SU-DHL-6 (cell line): Measurements from ENCODE around the gene COL24A1.

Experiments used
- H2AFZ ChIP-seq: fragments of 200-600 bp; sonication (generic); 2 replicates; pipeline ENCODE4 v1.6.1; 2014; ENCODE audit warnings: low read depth, mild to moderate bottlenecking, moderate library complexity, mixed read lengths, antibody characterized with exemption, low read length; ENCODE audit not compliant: severe bottlenecking
- H3F3A ChIP-seq: fragments of 200-600 bp; shearing (Covaris generic); 2 replicates; pipeline ENCODE4 v1.6.0; 2016; ENCODE audit warnings: antibody characterized with exemption, mild to moderate bottlenecking; ENCODE audit not compliant: insufficient read depth
- H3K27ac ChIP-seq: fragments of 200-600 bp; sonication (generic); 2 replicates; pipeline ENCODE4 v1.5.1; 2016; ENCODE audit warnings: low read depth, mild to moderate bottlenecking, low read length, moderate library complexity, mixed read lengths
- H3K27me3 ChIP-seq: fragments of 200-600 bp; sonication (generic), shearing (Covaris generic); 2 replicates; pipeline ENCODE4 v1.6.0; 2014; ENCODE audit warnings: mild to moderate bottlenecking, low read length
- H3K36me3 ChIP-seq: fragments of 200-600 bp; sonication (generic); 2 replicates; pipeline ENCODE4 v1.6.1; 2014; ENCODE audit warnings: mild to moderate bottlenecking, low read length, mixed read lengths
- H3K4me2 ChIP-seq: fragments of 300-600, 200-600 bp; shearing (Covaris generic), sonication (generic); 2 replicates; pipeline ENCODE4 v1.6.0; 2014; ENCODE audit warnings: low read length, low read depth, mild to moderate bottlenecking; ENCODE audit not compliant: poor library complexity, severe bottlenecking
- H3K4me3 ChIP-seq: fragments of 200-600 bp; sonication (generic); 2 replicates; pipeline ENCODE4 v1.5.1; 2014; ENCODE audit warnings: antibody characterized with exemption, low read length, mild to moderate bottlenecking, mixed read lengths; ENCODE audit not compliant: insufficient read depth, poor library complexity, severe bottlenecking
- H3K79me2 ChIP-seq: fragments of 200-600 bp; sonication (generic); 2 replicates; pipeline ENCODE4 v1.6.1; 2014; ENCODE audit warnings: mild to moderate bottlenecking, low read length, moderate library complexity; ENCODE audit not compliant: insufficient read depth
- H3K9ac ChIP-seq: fragments of 200-600 bp; sonication (generic); 2 replicates; pipeline ENCODE4 v1.7.0; 2014; ENCODE audit warnings: mild to moderate bottlenecking, low read length
- H3K9me2 ChIP-seq: fragments of 200-600 bp; sonication (generic); replicated peaks from 2 replicates; pipeline ENCODE4 v1.6.1; 2014; ENCODE audit warnings: low read length; ENCODE audit not compliant: insufficient read depth
- H3K9me3 ChIP-seq: fragments of 200-600 bp; sonication (generic); 2 replicates; pipeline ENCODE4 v1.6.1; 2014; ENCODE audit warnings: low read length, mixed read lengths; ENCODE audit not compliant: insufficient read depth
- H4K20me1 ChIP-seq: fragments of 200-600 bp; sonication (generic); 2 replicates; pipeline ENCODE4 v1.6.1; 2014; ENCODE audit warnings: low read depth, mild to moderate bottlenecking, antibody characterized with exemption, low read length, moderate library complexity, mixed read lengths
- EZH2phosphoT487 ChIP-seq: fragments of 200-600 bp; sonication (generic), shearing (Covaris generic); conservative IDR thresholded peaks from 2 replicates; pipeline ENCODE4 v1.6.1; 2018; ENCODE audit warnings: mild to moderate bottlenecking, antibody characterized with exemption, low read length, moderate library complexity, mixed read lengths
- TF ChIP-seq, protein P1 (sequence below): fragments of 200-600 bp; sonication (generic); IDR thresholded peaks from one replicate; pipeline ENCODE4 v1.5.1; 2017; ENCODE audit warnings: antibody characterized with exemption, mild to moderate bottlenecking, low read length, moderate library complexity; ENCODE audit not compliant: insufficient read depth, poor library complexity, severe bottlenecking

COL24A1 gene

DNA sequence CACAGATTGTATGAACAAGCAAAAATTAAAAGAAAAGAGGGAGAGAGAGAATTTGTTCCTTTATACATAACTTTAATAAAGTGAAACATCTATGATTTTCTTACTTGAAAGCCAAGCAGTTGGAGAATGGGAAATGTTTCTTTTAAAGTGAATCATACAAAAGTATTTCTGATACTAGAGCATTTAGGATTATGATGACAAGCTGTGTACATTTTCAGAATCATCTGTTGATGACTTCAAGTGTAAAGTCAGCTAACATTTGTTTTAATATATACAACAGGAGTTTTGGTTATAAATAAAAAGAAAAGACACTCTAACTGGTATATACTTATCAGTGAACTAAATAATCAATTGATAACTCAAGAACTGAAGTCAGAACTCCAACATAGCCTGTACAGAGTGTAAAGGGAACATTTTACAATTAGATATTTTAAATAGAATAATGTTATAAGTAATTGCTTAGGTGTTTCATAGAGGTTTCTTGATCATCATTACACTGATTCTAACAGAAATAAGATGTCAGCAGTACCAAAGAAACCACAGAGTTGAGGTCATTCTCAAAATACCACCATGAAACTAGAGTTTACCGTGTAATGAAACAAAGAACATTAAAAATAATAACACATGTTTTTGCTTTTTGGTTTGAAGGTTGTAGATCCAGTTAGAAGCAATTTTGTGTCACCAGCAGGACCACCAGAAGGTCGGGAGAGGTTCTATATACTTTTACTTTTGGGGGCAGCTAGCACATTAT lies 103.4 kb downstream of the COL24A1 start:
- no peaks in the 10 kb centered on the region for H3K79me2 ChIP-seq
- H3K4me2 ChIP-seq = no peak overlapping the region
- H4K20me1 ChIP-seq = no peaks in the 10 kb centered on the region
- H3K36me3 ChIP-seq = no peaks in the 10 kb centered on the region
- H3K4me3 ChIP-seq = no peak overlapping the region
- no peaks in the 10 kb centered on the region for H3K9me3 ChIP-seq
- no peak overlapping the region for H2AFZ ChIP-seq
- no peaks in the 10 kb centered on the region for H3K27me3 ChIP-seq
- no peaks in the 10 kb centered on the region for H3K9me2 ChIP-seq
- H3F3A ChIP-seq = no peaks in the 10 kb centered on the region
- TF ChIP-seq, protein P1, sequence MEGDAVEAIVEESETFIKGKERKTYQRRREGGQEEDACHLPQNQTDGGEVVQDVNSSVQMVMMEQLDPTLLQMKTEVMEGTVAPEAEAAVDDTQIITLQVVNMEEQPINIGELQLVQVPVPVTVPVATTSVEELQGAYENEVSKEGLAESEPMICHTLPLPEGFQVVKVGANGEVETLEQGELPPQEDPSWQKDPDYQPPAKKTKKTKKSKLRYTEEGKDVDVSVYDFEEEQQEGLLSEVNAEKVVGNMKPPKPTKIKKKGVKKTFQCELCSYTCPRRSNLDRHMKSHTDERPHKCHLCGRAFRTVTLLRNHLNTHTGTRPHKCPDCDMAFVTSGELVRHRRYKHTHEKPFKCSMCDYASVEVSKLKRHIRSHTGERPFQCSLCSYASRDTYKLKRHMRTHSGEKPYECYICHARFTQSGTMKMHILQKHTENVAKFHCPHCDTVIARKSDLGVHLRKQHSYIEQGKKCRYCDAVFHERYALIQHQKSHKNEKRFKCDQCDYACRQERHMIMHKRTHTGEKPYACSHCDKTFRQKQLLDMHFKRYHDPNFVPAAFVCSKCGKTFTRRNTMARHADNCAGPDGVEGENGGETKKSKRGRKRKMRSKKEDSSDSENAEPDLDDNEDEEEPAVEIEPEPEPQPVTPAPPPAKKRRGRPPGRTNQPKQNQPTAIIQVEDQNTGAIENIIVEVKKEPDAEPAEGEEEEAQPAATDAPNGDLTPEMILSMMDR = no peak
- no peak for TF ChIP-seq EZH2phosphoT487
- H3K9ac ChIP-seq = no peak overlapping the region
- H3K27ac ChIP-seq = no peak overlapping the region

DNA sequence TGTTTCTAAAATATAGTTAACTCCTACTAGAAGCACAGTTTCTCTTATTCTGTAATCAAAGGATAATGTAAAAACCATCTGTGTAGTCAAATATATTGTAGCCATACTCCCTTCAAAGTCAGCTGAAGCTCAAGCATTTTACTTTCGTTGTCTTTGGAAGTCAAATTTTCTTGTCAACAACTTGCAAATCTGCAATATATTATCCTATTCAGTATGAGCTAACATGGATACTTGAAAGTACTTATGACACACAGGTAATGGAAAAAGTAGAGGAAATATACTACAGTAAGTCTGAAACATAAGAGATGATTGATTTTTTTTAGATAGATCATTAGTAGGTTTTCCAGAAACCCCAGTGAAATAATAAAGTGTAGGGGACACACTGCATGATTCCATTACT lies 121.5 kb downstream of the COL24A1 start:
- Histone ChIP-seq H4K20me1 (no peaks in the 10 kb centered on the region), H3K9me3 (no peaks in the 10 kb centered on the region), H3K27ac (no peak overlapping the region), H3K9ac (no peak overlapping the region), H3K36me3 (no peaks in the 10 kb centered on the region), H3K27me3 (no peaks in the 10 kb centered on the region), H2AFZ (no peak overlapping the region), H3K79me2 (no peaks in the 10 kb centered on the region), H3K4me3 (no peak overlapping the region), H3K9me2 (no peaks in the 10 kb centered on the region), H3K4me2 (no peak overlapping the region), H3F3A (no peaks in the 10 kb centered on the region)
- TF ChIP-seq, protein P1 = no peak
- TF ChIP-seq EZH2phosphoT487 = no peak

DNA sequence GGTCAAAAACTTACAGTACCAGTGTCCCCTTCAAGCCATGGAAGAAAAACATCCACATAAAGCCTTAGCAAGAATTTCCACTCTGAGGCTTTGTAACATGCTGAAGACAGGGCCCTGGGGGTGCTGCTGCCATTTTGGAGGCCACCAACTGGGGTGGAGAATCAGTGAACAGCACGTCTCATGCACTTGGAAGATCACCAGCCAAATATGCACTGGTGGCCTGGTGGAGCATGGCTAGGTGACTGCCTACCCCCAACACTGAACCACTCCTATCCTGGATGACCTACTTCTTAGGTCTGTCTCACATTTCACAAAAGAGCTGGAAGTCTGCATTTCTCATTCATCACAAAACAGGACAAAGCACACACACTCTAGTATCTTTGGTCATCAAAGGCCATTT lies 126.4 kb downstream of the COL24A1 start:
- Histone ChIP-seq H3K27me3 (no peaks in the 10 kb centered on the region), H3K27ac (no peak overlapping the region), H2AFZ (no peak overlapping the region), H3K9ac (no peak overlapping the region), H3K4me3 (no peak overlapping the region), H4K20me1 (no peaks in the 10 kb centered on the region), H3K9me2 (no peaks in the 10 kb centered on the region), H3K36me3 (no peaks in the 10 kb centered on the region), H3F3A (no peaks in the 10 kb centered on the region), H3K4me2 (no peak overlapping the region), H3K79me2 (no peaks in the 10 kb centered on the region), H3K9me3 (no peaks in the 10 kb centered on the region)
- TF ChIP-seq, protein P1 = no peak
- no peak for TF ChIP-seq EZH2phosphoT487
